Measurements from ENCODE around the gene MTHFD1L.

GRCh38 chr6:151096255-151096612, 230.7 kb downstream of the MTHFD1L start:
- TF ChIP-seq CREB5 (CRISPR knock-in tag; IDR thresholded peaks at IDR 0.05; ENCODE audit: low read depth) (no peak), ZNF565 (CRISPR knock-in tag; conservative IDR thresholded peaks at IDR 0.05; ENCODE audit: low read depth) (no peak), ZFP30 (CRISPR knock-in tag; IDR thresholded peaks at IDR 0.05) (no peak), ZFP3 (CRISPR knock-in tag; IDR thresholded peaks at IDR 0.05) (no peak), ZNF70 (CRISPR knock-in tag; IDR thresholded peaks at IDR 0.05) (no peak), TSHZ2 (CRISPR knock-in tag; IDR thresholded peaks at IDR 0.05) (no peak), BACH2 (CRISPR knock-in tag; IDR thresholded peaks at IDR 0.05; ENCODE audit: borderline replicate concordance) (no peak), ZNF8 (CRISPR knock-in tag; IDR thresholded peaks at IDR 0.05) (no peak), GLIS3 (CRISPR knock-in tag; IDR thresholded peaks at IDR 0.05) (no peak), PPARA (CRISPR knock-in tag; IDR thresholded peaks at IDR 0.05; ENCODE audit: borderline replicate concordance) (no peak), ARNTL (CRISPR knock-in tag; IDR thresholded peaks at IDR 0.05; ENCODE audit: borderline replicate concordance, low read depth) (no peak), POU6F1 (CRISPR knock-in tag; IDR thresholded peaks at IDR 0.05; ENCODE audit: borderline replicate concordance, low read depth) (no peak)
- TF ChIP-seq, protein P1, sequence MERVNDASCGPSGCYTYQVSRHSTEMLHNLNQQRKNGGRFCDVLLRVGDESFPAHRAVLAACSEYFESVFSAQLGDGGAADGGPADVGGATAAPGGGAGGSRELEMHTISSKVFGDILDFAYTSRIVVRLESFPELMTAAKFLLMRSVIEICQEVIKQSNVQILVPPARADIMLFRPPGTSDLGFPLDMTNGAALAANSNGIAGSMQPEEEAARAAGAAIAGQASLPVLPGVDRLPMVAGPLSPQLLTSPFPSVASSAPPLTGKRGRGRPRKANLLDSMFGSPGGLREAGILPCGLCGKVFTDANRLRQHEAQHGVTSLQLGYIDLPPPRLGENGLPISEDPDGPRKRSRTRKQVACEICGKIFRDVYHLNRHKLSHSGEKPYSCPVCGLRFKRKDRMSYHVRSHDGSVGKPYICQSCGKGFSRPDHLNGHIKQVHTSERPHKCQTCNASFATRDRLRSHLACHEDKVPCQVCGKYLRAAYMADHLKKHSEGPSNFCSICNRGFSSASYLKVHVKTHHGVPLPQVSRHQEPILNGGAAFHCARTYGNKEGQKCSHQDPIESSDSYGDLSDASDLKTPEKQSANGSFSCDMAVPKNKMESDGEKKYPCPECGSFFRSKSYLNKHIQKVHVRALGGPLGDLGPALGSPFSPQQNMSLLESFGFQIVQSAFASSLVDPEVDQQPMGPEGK (CRISPR knock-in tag; IDR thresholded peaks at IDR 0.05; ENCODE audit: borderline replicate concordance) = no peak
- TF ChIP-seq, protein P2, sequence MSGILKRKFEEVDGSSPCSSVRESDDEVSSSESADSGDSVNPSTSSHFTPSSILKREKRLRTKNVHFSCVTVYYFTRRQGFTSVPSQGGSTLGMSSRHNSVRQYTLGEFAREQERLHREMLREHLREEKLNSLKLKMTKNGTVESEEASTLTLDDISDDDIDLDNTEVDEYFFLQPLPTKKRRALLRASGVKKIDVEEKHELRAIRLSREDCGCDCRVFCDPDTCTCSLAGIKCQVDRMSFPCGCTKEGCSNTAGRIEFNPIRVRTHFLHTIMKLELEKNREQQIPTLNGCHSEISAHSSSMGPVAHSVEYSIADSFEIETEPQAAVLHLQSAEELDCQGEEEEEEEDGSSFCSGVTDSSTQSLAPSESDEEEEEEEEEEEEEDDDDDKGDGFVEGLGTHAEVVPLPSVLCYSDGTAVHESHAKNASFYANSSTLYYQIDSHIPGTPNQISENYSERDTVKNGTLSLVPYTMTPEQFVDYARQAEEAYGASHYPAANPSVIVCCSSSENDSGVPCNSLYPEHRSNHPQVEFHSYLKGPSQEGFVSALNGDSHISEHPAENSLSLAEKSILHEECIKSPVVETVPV (CRISPR knock-in tag; IDR thresholded peaks at IDR 0.05) = no peak

Measured in SK-N-SH treated with all-trans-retinoic acid at 6 μM for 48 hours (cell line).